Tongue (tissue), 3 donors: Measurements from ENCODE around the gene PRR35. TPM values are rescaled to one million over a fixed set of nuclear protein-coding genes. Genes with fewer than 3 reads are reported as not detected.
"Not testable (repeated sequence)": the region's sequence is repeated elsewhere in the genome, so short reads cannot be mapped to it uniquely, and the experiment has no call there.

Experiments used
- DNase-seq: peaks from one replicate; pipeline ENCODE4 v3.0.0-alpha.2; 2015
- small RNA-seq: library from RNA; depleted of rRNA; stranded (forward); fragments of <200 nt; gene quantifications from one replicate; pipeline ENCODE3, GENCODE V24; 2014; ENCODE audit warnings: low replicate concordance
- total RNA-seq: library from RNA; depleted of rRNA; stranded (reverse); fragments of >200 nt; gene quantifications from one replicate; pipeline ENCODE4 v1.2.3, GENCODE V29; 2014

The PRR35 gene
- total RNA-seq, 1 donor from 2014 or later = not detected

DNA sequence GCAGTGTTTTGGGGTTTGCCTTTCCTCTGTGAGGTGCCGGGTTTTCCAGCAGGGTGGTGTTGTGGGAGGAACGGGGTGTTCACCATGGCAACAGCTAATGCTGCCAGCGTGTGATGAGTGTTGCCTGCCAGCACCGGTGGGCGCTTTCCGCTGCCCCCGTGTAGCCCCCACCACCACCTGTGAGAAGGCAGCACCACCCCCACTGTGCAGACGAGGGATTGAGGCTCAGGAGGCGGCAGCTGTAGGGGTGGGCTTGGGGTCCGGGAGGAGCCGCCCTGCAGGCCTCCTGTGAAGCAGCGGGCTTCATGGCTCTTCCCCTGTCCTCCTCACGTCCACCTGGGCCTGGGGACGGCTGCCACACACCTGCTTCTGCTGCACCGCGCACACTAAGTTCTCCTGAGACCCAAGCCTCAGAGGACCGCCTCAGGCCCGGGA, 34.9 kb downstream of the PRR35 start:
- no peak for DNase-seq

DNA sequence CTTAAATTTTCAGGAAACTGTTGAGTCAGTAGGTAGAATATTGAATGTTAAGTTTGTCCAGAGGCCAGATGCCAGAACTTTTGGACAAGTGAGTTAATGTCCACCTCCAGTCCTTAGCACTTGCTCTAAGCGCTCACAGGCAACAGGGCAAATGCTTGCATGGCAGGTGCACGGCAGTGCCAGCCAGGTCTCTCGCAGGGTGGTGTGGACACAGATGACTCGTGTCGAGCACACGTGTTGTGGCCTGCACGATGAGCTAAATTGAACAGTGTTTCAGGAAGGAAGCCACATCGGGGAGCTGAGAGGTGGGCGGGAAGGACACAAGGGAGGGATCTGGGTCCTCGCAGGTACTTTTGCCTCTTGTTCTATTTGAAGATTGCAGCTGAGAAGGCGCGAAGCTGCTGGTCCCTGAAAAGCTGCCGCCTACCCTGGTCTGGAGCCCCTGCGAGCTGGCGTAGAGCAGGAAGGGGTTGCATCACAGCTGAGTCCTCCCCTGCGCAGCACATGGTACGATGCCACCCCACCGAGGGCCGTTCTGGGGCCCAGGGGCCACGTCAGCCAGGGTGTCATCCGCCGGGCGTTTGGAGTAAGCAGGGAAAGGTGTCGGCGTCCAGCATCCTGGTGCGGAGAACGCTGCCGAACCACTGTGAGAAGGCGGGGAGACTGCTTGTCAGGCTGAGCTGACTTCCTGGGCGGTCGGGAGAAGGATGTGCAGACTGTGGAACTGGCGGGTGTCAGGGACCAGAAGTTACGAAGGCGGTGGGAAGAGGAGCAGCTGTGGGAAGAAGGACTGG, 35.9 kb downstream of the PRR35 start:
- DNase-seq = no peak

DNA sequence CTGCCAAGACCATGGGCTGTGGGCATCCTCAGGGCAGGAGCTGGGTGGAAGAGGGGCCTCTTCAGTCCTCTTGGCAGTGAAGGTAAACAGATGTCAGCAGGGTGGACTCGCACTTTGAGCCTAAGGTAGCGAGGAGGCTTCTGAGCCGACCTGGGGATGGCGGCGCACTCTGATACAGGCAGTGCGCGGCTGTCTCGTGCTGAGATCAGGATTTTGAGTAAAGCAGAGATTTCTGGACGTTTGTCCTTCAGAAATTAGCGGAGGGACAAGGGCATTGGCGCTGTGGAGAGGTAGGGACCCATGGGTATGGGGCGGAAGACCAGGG, 36.5 kb downstream of the PRR35 start:
- no peak for DNase-seq

DNA sequence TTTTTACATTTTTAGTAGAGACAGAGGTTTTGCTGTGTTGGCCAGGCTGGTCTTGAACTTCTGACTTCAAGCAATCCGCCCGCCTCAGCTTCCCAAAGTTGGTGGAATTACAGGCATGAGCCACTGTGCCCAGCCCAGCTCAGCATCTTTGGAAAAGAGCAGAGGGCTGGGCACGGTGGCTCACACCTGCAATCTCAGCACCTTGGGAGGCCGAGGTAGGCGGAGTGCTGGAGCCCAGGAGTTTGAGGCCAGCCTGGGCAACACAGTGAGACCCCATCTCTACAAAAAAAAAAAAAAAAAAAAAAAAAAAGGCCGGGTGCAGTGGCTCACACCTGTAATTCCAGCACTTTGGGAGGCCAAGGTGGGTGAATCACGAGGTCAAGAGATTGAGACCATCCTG, 37.5 kb downstream of the PRR35 start:
- DNase-seq = not testable (repeated sequence)

DNA sequence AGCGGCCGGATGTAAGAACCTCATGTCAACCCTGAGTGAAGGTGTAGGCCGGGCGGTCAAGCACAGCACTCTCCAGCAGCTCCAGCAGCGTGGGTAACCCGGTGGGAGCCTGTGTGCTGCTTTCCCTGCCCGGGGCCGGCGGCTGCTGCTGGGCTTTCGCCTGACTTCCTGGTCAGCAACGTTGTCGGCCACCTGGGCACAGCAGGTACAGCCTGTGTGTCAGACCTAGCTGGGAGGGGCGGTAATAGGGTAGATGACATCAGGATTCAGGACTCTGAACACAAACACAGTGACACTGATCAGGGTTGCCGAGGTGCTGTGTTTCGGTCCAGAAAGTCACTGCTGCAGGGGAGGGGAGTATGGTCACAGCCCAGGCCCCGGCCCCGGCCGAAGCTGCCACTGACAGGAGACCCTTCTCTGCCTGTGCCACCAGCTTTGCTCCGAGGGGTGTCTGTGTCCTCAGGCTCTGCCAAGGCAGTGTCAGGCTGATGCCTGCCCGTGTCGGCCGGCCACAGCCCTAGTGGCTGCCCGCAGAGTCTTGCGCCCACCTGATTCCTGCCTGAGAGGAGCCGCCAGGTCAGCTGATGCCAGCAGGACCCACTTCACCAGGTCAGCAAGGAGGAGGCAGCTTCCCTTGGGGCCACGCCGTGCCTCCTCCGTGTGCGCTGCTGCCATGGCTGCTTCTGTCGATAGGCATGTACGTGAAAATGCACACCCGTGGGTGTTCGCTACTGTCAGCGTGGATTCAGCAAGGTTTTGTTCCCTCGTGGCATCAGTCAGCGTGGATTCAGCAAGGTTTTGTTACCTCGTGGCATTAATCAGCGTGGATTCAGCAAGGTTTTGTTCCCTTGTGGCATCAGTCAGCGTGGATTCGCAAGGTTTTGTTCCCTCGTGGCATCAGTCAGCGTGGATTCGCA, 38.9 kb downstream of the PRR35 start:
- DNase-seq = no peak

DNA sequence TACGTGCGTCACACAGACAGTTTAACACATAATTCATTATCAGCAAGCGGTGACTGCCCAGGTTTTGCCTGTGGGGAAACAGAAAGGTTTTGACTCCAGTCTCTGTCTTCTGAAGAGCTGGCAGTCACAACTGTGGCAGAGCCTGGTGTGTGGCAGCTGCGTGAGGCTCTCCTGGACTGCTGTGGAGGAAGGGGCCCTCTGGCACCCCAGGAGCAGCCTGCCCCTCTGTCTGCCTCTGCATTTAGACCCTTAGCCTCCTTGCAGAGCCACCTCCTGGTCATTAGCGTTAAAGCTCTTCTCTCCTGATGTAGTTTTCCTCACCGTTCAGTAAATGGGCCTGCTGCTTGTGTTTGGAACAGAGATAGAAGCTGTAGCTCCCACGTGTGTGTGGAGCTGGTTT, 40.6 kb downstream of the PRR35 start:
- no peak for DNase-seq

DNA sequence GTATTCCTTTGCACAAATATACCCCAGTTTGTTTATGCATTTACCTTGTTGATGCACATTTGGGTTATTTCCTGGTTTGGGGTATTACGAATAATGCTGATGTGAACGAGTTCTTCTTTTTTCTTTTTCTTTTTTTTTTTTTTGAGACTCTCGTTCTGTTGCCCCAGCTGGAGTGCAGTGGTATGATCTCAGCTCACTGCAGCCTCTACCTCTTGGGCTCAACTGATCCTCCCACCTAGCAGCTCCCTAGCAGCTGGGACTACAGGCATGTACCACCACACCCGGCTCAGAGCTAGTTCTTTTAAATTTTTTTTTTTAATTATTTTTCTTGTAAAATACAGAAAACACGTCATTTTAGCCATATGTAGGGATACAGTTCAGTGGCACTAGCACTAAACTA, 43.7 kb downstream of the PRR35 start:
- no peak for DNase-seq

DNA sequence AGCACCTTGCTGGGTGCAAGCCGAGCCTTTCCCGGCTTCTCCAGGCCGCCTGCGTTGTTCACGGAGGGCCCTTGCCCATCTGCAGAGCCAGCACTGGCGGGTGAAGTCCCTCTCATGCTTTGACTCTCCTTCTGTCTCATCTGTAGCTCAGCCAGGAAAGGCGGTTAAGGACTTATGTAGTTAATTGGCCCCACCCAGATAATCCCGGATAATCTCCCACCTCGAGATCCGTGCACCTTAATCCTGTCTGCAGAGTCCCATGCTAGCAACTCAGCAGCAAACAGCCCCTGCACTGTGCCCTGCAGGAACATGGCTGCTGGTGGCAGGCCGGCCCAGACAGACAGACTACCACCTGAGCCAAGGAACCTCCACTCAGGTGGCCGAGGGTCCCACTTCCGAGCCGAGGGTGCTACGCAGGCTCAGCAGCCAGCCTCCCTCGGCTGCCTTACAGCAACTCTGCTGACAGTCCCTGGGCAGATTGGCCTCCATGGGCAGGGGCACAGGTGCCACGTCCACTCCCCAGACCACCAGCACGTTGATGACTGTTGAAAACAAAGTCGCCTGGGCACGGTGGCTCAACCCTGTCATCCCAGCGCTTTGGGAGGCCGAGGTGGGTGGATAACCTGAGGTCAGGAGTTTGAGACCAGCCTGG, 46.6 kb downstream of the PRR35 start:
- DNase-seq = no peak

DNA sequence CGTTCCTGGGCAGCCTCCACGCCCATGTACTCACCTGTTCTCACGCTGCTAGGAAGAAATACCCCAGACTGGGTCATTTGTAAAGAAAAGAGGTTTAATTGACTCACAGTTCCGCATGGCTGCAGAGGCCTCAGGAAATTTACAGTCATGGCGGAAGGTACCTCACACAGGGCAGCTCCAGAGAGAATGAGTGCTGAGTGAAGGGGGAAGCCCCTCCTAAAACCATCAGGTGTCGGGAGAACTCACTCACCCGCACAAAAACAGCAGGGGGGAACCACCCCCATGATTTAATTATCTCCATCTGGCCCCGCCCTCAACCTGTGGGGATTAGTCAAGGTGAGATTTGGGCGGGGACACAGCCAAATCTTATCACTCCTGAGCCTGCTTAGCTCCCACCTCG, 47.8 kb downstream of the PRR35 start:
- no peak for DNase-seq

DNA sequence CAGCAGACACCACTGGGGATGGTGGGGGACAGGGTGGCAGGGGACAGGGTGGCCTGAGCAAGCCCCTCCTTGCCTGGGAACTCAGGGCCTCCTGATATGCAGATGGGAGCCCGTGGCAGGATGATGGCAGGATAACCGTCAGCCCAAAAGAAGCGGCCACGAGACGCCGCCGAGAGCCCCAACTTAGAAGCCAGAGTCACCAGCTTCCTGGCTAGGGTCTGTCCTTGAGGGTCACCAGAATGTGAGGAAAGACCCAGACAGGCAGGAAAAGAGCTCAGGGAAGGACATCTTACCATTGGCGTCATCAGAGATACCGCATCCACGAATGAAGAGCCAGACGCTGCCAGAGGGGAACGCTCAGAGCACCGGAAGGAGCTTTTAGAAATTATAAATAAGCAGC, 49.1 kb downstream of the PRR35 start:
- DNase-seq = no peak

DNA sequence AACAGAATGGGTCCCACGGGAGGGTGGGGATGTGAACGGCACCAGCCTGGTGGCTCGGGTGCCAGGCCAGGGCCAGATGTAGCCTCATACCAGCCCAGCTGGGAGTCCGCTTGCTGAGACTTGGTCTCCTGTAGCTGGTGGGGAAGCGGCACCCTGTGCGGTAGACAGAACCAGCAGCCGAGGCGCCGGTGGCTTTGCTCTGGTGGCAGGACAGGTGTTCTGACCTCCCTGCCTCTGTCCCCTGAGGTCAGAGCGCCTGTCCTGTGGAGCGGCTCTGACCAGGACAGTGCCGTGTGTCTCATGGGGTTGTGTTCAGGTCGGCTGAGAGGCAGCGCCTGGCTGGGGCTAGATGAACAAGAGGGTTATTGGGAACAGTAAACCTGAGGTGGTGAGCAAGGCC, 49.8 kb downstream of the PRR35 start:
- DNase-seq = no peak

DNA sequence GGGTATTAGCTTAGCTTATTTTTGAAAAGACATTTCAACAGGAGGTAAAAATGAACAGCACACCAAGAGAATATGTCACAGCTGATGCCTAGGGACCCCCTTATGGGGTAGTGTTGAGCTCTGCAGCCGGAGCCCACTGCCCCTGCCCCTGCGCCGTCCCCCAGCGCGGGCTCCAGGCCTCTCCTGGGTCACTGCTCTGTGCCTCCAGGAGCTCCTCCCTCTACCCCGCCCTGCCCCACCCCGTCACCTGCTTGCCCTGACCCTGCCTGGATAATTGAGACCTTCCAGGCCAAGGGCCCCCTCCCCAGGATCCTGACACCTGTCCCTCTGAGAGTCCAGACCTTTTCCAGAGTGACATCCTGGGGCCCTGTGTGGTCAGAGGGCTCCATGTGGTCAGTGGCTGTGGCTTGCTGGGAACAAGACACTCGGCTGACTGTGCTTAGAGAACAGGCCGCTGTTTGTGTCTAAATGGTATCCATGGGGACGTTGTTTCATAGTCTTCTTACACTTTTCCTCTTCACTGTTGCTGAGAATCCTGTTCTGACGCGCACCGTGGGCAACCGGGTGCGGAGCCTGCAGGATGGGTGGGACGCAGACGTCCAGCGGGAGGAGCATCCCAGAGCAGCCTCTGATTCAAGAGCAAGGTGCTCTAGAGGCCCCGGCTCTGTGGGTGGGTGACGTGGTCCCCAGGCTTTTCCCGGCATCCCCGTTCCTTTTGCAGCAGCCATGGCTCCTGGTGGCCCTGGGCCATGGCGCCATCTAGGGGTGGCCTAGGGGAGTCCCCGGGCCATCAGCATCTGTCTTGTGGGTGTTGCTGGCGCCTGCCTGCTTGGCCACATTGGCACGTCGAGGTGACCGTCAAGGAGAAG, 50.6 kb downstream of the PRR35 start:
- DNase-seq = peak; percentile 28

DNA sequence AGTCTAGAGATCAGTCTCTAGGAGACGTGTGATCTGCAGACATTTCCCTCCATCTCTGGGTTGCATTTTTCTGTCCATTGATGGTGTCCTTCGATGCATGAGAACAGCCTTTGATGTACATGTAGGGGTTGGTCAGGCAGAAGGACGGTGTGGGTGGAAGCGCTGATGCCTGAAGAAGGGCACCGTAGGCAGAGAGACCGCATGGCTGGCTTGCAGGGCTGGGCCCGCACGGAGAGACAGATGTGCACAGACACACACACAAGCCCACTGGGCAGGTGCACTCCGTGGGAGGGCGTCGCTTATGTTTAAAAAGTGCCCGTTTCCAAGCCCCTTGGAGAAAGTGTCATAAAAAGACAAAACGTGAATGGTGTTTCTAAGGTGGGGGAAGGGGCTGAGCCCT, 54.9 kb downstream of the PRR35 start:
- no peak for DNase-seq

Small RNAs within 50 kb of the gene (small RNA-seq; reads per million reads assigned to genes)
- 1.2 reads per million, percentile 87 among the genes with 10 or more reads in this experiment for gene MIR3176
- gene MIR5587 = not detected
- gene Z98883.1 = not detected

Other genes with a start within 250 kb of the PRR35 start
- 18.3 TPM for gene AXIN1, start 207.7 kb upstream of the PRR35 start, total RNA-seq
- 41.7 TPM for gene MRPL28, start 189.9 kb upstream of the PRR35 start, total RNA-seq
- gene PGAP6, start 178.4 kb upstream of the PRR35 start, total RNA-seq = 29.6 TPM
- 22.8 TPM for gene NME4, start 163.2 kb upstream of the PRR35 start, total RNA-seq
- gene DECR2, start 158.5 kb upstream of the PRR35 start, total RNA-seq = 14.1 TPM
- 39.2 TPM for gene RAB11FIP3, start 134.7 kb upstream of the PRR35 start, total RNA-seq
- 23.7 TPM for gene CAPN15, start 32.7 kb upstream of the PRR35 start, total RNA-seq
- 0.41 TPM for gene NHLRC4, start 6.6 kb downstream of the PRR35 start, total RNA-seq
- 9.9 TPM for gene PIGQ, start 9.6 kb downstream of the PRR35 start, total RNA-seq
- gene RAB40C, start 29.7 kb downstream of the PRR35 start, total RNA-seq = 18.2 TPM
- gene WFIKKN1, start 70.6 kb downstream of the PRR35 start, total RNA-seq = not detected
- gene METTL26, start 75.9 kb downstream of the PRR35 start, total RNA-seq = 36.6 TPM
- 19.7 TPM for gene MCRIP2, start 81.4 kb downstream of the PRR35 start, total RNA-seq
- gene WDR90, start 89.0 kb downstream of the PRR35 start, total RNA-seq = 17.1 TPM
- gene RHOT2, start 107.7 kb downstream of the PRR35 start, total RNA-seq = 34.8 TPM
- 1.2 TPM for gene RHBDL1, start 115.3 kb downstream of the PRR35 start, total RNA-seq
- gene STUB1, start 120.0 kb downstream of the PRR35 start, total RNA-seq = 88.1 TPM
- 26.6 TPM for gene JMJD8, start 123.9 kb downstream of the PRR35 start, total RNA-seq
- 6.7 TPM for gene WDR24, start 130.0 kb downstream of the PRR35 start, total RNA-seq
- 1.3 TPM for gene FBXL16, start 145.4 kb downstream of the PRR35 start, total RNA-seq
- gene METRN, start 154.7 kb downstream of the PRR35 start, total RNA-seq = 37.7 TPM
- gene ANTKMT, start 160.8 kb downstream of the PRR35 start, total RNA-seq = 13.4 TPM
- 1.4 TPM for gene CCDC78, start 166.0 kb downstream of the PRR35 start, total RNA-seq
- gene HAGHL, start 166.7 kb downstream of the PRR35 start, total RNA-seq = 1.5 TPM
- gene CIAO3, start 180.6 kb downstream of the PRR35 start, total RNA-seq = 36.1 TPM
- 5.3 TPM for gene MSLN, start 200.3 kb downstream of the PRR35 start, total RNA-seq
- gene RPUSD1, start 228.0 kb downstream of the PRR35 start, total RNA-seq = 11.6 TPM
- gene CHTF18, start 228.2 kb downstream of the PRR35 start, total RNA-seq = 14.9 TPM
- not detected for gene GNG13, start 240.3 kb downstream of the PRR35 start, total RNA-seq